NCI-H748 (cell line): Measurements from ENCODE around the gene CRTC1.

ENCODE experiments used
- DNase-seq: peaks from one replicate; lab custom pipeline; 2025; ENCODE audit not compliant: unreplicated experiment; lab: John Stamatoyannopoulos, UW

The CRTC1 gene, protein sequence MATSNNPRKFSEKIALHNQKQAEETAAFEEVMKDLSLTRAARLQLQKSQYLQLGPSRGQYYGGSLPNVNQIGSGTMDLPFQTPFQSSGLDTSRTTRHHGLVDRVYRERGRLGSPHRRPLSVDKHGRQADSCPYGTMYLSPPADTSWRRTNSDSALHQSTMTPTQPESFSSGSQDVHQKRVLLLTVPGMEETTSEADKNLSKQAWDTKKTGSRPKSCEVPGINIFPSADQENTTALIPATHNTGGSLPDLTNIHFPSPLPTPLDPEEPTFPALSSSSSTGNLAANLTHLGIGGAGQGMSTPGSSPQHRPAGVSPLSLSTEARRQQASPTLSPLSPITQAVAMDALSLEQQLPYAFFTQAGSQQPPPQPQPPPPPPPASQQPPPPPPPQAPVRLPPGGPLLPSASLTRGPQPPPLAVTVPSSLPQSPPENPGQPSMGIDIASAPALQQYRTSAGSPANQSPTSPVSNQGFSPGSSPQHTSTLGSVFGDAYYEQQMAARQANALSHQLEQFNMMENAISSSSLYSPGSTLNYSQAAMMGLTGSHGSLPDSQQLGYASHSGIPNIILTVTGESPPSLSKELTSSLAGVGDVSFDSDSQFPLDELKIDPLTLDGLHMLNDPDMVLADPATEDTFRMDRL

GRCh38 chr19:18683109-18683957 is at the start of gene CRTC1:
Gene CRTC1 (plus strand): TSS chr19:18683680. CDS start chr19:18683703, 23 bp downstream.
- peak; percentile 80 for DNase-seq

DNA sequence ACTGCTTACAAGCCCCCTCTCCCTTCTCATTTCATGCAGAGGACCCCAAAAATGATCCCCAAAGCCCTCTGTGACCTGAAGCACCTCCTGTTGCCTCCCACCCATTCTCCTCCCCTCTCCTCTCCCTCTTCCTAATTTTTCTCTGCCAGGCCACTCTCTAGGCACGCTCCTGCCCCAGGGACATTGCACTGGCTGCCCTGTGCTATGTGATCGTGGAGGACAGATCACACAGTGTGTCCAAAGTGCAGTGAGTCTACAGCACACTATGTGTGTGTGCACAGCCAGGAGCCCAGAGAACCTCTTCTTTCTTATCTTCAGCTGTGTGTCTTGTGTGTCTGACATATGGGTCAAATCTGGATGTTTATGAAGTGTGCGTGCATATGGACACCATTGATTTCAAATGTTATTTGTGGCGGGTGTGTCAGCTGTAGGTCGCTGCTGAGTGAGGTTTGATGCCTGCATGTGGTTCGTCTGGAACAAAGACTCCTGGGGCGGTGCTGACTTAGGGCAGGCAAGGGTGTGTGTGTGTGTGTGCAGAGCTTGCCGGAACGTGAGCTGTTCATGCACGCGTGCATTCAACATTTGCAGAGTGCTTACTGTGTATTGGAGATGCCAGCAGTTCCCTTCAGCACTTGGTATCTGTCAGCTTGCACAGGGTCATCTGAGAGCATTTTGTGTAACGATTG is 48.7 kb upstream of the CRTC1 start:
- peak; percentile 9 for DNase-seq

DNA sequence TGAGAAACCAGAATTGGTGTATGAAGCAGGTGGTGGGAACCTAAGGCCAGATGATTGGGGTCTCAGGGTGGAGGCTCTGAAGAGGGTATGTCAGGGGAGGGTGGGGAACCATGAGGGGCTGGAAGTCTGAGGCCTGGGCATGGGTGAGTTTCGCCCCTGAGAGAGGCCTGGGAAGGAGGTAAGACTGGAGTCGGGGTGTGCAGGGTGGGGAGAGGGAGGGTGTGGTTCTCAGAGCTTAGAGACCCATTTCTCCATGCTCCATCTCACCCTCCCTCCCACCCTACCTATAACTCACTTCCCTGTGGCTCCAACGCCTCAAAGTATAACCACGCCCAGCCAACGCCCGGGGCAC is 47.7 kb upstream of the CRTC1 start:
- no peak for DNase-seq

DNA sequence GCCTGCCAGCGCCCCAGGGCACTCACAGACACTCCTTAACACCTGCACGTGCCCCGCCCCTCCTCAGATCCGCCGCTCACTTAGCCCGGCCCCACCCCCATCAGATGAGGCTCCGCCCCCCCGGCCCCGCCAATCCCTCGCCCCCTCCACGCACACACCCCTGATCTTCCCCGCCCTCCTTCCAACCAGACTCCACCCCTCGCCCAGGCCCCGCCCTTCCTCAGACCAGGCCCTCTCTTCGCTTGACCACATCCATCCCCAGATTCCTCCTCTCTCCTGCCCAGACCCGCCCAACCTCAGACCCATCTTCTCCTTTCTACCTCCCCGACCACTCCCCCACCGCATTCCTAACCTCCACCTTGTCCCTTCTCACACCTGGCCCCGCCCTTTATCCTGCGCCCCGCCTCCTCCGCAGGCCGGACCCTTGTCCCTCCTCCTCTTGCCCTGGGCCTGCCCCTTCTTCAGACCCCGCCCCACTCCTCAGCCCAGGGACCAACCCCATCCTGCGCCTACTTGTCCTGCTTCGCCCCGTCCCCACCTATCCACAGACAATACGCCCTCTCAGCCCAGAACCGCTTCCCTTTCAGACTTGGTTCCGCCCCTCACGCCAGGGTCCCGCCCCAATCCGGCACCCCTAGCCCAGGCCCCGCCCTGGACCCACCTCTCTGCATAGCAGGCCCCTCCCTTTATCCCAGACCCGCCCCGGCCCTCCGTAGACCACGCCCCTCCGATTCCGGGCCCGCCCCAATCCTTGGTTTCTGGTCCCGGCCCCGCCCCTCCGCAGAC is 47.1 kb upstream of the CRTC1 start:
- peak; percentile 92 for DNase-seq

GRCh38 chr19:18636969-18637629 is 46.4 kb upstream of the CRTC1 start, which contains the start of gene KLHL26:
Gene KLHL26 (plus strand): TSS chr19:18637028. CDS start chr19:18637055, 27 bp downstream.
- no peak for DNase-seq

GRCh38 chr19:18637673-18638630 is 45.5 kb upstream of the CRTC1 start:
- DNase-seq: peak; percentile 37

GRCh38 chr19:18639706-18640243 is 43.7 kb upstream of the CRTC1 start:
- DNase-seq: no peak

GRCh38 chr19:18644196-18645034 is 39.1 kb upstream of the CRTC1 start:
- DNase-seq: no peak

- DNase-seq: no peak
Observed at GRCh38 chr19:18645035-18645511, 38.4 kb upstream of the CRTC1 start.

- DNase-seq: peak; percentile 10
Observed at GRCh38 chr19:18646535-18647370, 36.7 kb upstream of the CRTC1 start.

GRCh38 chr19:18647371-18647767 is 36.1 kb upstream of the CRTC1 start:
- DNase-seq: no peak

DNA sequence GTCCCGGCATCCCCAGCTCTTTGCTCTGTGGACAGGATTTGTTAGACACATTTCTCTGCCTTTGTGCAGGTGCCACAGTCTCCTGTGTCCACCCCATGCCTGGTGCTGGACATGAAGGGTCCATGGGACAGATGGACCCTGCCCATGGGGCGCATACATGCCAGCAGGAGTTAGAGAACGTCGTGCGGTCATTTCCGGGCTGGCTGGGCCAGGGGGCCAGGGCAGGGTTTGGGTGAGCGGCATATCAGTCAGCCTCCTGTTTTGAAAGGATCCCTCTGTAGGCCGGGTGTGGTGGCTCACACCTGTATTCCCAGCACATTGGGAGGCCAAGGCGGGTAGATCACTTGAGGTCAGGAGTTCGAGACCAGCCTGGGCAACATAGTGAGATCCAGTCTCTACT is 35.7 kb upstream of the CRTC1 start:
- DNase-seq: no peak

GRCh38 chr19:18648973-18649315 is 34.5 kb upstream of the CRTC1 start:
- no peak for DNase-seq

DNA sequence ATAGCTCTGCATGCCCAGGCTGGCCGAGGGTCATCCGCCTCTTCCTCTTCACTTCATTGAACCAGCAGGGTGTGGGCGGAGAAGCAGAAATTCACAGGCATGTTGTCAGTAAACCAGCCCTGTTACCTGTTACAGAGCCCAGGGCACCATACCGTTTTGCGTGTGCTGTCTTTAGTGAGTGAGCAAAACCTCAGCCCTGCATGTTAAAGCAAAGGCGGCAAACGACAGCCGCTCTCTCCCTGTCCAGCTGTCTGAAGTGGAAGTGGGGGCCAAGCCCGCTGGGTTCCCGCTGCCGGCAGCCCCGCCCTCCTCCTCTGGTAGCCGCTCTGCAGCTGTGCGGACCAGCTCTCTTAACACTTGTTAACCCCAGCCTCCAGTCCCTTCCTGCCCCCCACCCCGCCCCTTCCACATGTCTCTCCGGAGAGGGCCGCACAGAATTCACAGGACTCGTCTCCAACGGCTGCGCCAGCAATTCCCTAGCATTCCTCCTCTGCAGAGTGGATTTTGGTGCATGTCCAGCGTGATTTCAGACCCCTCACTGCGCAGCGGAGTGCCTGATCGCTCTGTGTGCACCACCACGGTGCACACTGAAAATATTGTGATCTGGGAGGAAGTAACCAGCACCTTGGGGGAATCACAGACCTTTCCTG is 34.0 kb upstream of the CRTC1 start:
- DNase-seq: no peak

- no peak for DNase-seq
Observed at GRCh38 chr19:18650021-18650390, 33.5 kb upstream of the CRTC1 start.

- no peak for DNase-seq
Observed at GRCh38 chr19:18650468-18651041, 32.9 kb upstream of the CRTC1 start.
